Thoracic aorta (tissue), 2 donors: ENCODE data around the gene RPS6KA3. TPM values are rescaled to one million over a fixed set of nuclear protein-coding genes. Genes with fewer than 3 reads are reported as not detected.

Experiments
- ATAC-seq: fragments of 150-250 bp; one replicate; pipeline ENCODE4 v1.8.0; 2017; ENCODE audit warnings: low read depth; ENCODE audit not compliant: insufficient number of reproducible peaks, low FRiP score
- DNase-seq: peaks from one replicate; pipeline ENCODE4 v3.0.0-alpha.2; 2020; ENCODE audit warnings: low spot score
- H3K27ac ChIP-seq, 2 donors: fragments of 200-600 bp; sonication (generic); 1 replicate in 1 of 2; 2 replicates in 1 of 2; pipeline ENCODE4 v1.5.1; 2016; ENCODE audit warnings: mild to moderate bottlenecking in 2 of 2, moderate library complexity in 2 of 2
- H3K27me3 ChIP-seq: fragments of 200-600 bp; sonication (generic); replicated peaks from 2 replicates; pipeline ENCODE4 v1.6.0; 2016; ENCODE audit warnings: mild to moderate bottlenecking; ENCODE audit not compliant: insufficient read depth
- H3K36me3 ChIP-seq: fragments of 200-600 bp; sonication (generic); one replicate; pipeline ENCODE4 v1.5.1; 2016
- H3K4me1 ChIP-seq, 2 donors: fragments of 200-600 bp; sonication (generic); 1 replicate in 1 of 2; 2 replicates in 1 of 2; pipeline versions ENCODE4 v1.5.1 to v1.6.0; 2016; ENCODE audit warnings: low read depth in 2 of 2, mild to moderate bottlenecking in 1 of 2; ENCODE audit not compliant: control insufficient read depth in 1 of 2
- H3K4me3 ChIP-seq: fragments of 200-600 bp; sonication (generic); 2 replicates; pipeline ENCODE4 v1.5.1; 2016; ENCODE audit warnings: mild to moderate bottlenecking
- H3K9me3 ChIP-seq: fragments of 200-600 bp; sonication (generic); 2 replicates; pipeline ENCODE4 v1.5.1; 2016
- CTCF ChIP-seq: fragments of 200-600 bp; sonication (generic); IDR thresholded peaks from one replicate; pipeline ENCODE4 v1.5.1; 2019; ENCODE audit warnings: antibody characterized with exemption
- total RNA-seq, 2 donors: library from RNA; depleted of rRNA; stranded (reverse); fragments of >200 nt; gene quantifications; one replicate each; pipeline versions ENCODE4 v1.1.0 to v1.2.3, GENCODE V29; 2016

RPS6KA3 gene
- total RNA-seq, 2 donors from 2014 or later = 24.0 to 64.5 TPM

- no peak for ATAC-seq
- Histone ChIP-seq H3K9me3 (no peaks in the 10 kb centered on the region), H3K27me3 (no peaks in the 10 kb centered on the region), H3K36me3 (no peaks in the 10 kb centered on the region), H3K4me1 (no peaks in the 10 kb centered on the region), H3K4me3 (no peak overlapping the region), H3K27ac (no peak overlapping the region)
- no peak for DNase-seq
- TF ChIP-seq CTCF = no peak
Observed at GRCh38 chrX:20285511-20285910, 18.8 kb upstream of the RPS6KA3 start.

GRCh38 chrX:20284992-20285391 is 18.3 kb upstream of the RPS6KA3 start:
- Histone ChIP-seq H3K36me3 (no peaks in the 10 kb centered on the region), H3K4me1 (no peaks in the 10 kb centered on the region), H3K9me3 (no peaks in the 10 kb centered on the region), H3K27me3 (no peaks in the 10 kb centered on the region), H3K4me3 (no peak overlapping the region), H3K27ac (no peak overlapping the region)
- no peak for ATAC-seq
- no peak for TF ChIP-seq CTCF
- DNase-seq = no peak

GRCh38 chrX:20284444-20284843 is 17.7 kb upstream of the RPS6KA3 start:
- Histone ChIP-seq H3K4me1 (no peaks in the 10 kb centered on the region), H3K27me3 (no peaks in the 10 kb centered on the region), H3K27ac (no peak overlapping the region), H3K36me3 (no peaks in the 10 kb centered on the region), H3K9me3 (no peaks in the 10 kb centered on the region), H3K4me3 (no peak overlapping the region)
- ATAC-seq = no peak
- no peak for DNase-seq
- no peak for TF ChIP-seq CTCF

GRCh38 chrX:20280938-20281337 is 14.2 kb upstream of the RPS6KA3 start:
- Histone ChIP-seq H3K27ac (no peak overlapping the region), H3K4me1 (no peaks in the 10 kb centered on the region), H3K27me3 (no peaks in the 10 kb centered on the region), H3K9me3 (no peaks in the 10 kb centered on the region), H3K36me3 (no peaks in the 10 kb centered on the region), H3K4me3 (no peak overlapping the region)
- no peak for ATAC-seq
- no peak for DNase-seq
- TF ChIP-seq CTCF = no peak

GRCh38 chrX:20274121-20274520 is 7.4 kb upstream of the RPS6KA3 start:
- no peaks in the 10 kb centered on the region for H3K36me3 ChIP-seq
- no peaks in the 10 kb centered on the region for H3K27me3 ChIP-seq
- H3K4me1 ChIP-seq = no peaks in the 10 kb centered on the region
- no peak overlapping the region for H3K27ac ChIP-seq
- no peak overlapping the region for H3K4me3 ChIP-seq
- no peak for TF ChIP-seq CTCF
- ATAC-seq (no peak), DNase-seq (no peak)
- H3K9me3 ChIP-seq = no peaks in the 10 kb centered on the region
